Chondrocyte (in vitro differentiated cells): ENCODE results near the gene GNRH2. TPM values are rescaled to one million over a fixed set of nuclear protein-coding genes. Genes with fewer than 3 reads are reported as not detected.
A peak's percentile ranks its signal among the peaks of the same experiment; 100 is the strongest.

Experiments used
- DNase-seq: peaks from one replicate; pipeline ENCODE4 v3.0.0; 2021; ENCODE audit warnings: mixed read lengths, low spot score
- H3K27ac Mint-ChIP-seq: one replicate; pipeline ENCODE4 v1.8.0; 2021; ENCODE audit warnings: mild to moderate bottlenecking, moderate library complexity, mixed read lengths; ENCODE audit not compliant: unreplicated experiment
- H3K27me3 Mint-ChIP-seq: 2 replicates; pipeline ENCODE4 v1.8.0; 2021; ENCODE audit warnings: low read depth, mixed read lengths
- H3K36me3 Mint-ChIP-seq: 2 replicates; pipeline ENCODE4 v1.8.0; 2021; ENCODE audit warnings: low read depth, mixed read lengths
- H3K4me1 Mint-ChIP-seq: 2 replicates; pipeline ENCODE4 v1.8.0; 2021; ENCODE audit warnings: low read depth, mild to moderate bottlenecking, mixed read lengths
- H3K4me3 Mint-ChIP-seq: one replicate; pipeline ENCODE4 v1.8.0; 2021; ENCODE audit warnings: mild to moderate bottlenecking, moderate library complexity, mixed read lengths; ENCODE audit not compliant: unreplicated experiment
- H3K9me3 Mint-ChIP-seq: 2 replicates; pipeline ENCODE4 v1.8.0; 2021; ENCODE audit warnings: low read depth, mixed read lengths
- CTCF ChIP-seq: fragments of 200-600 bp; sonication (generic); IDR thresholded peaks from 2 replicates; pipeline ENCODE4 v1.5.0; 2021; ENCODE audit warnings: antibody characterized with exemption, mild to moderate bottlenecking, moderate library complexity
- total RNA-seq: library from RNA; stranded (reverse); gene quantifications from 3 replicates; pipeline ENCODE4 v1.2.1, GENCODE V29; 2021

Gene GNRH2
- total RNA-seq, 1 donor from 2014 or later = not detected

DNA sequence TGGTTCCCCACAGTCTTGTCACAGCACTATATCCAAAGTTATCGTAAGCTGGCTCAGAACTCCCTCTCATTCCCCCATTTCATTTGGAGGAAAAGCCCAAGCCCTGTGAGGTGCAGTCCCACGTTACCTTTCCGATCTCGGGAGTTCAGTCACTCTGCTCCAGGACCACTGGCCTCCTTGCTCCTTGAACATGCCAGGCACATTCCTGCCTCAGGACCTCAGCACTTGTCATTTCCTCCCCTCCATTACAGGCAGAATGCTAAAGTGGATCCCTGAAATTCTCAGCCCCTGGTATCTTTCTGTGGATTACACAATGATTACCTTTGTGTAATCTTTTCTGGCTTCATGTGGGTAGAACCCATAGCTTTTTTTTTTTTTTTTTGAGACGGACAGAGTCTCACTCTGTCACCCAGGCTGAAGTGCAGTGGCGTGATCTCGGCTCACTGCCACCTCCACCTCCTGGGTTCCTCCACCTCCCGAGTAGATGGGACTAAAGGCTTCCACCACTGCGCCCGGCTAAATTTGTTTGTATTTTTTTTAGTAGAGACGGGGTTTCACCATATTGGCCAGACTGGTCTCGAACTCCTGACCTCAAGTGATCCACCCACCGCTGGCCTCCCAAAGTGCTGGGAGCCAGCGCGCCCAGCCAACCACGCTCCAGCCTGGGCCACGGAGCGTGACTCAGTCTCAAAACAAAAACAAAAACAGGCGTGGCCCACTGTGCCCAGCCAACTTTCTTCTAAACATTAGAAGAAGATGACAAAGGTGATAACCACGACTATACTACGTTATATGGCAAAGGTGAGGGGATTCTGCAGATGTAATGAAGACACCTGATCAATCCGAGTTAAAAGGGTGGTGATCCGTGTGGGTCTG lies 24.0 kb downstream of the GNRH2 start:
- Mint-ChIP-seq H3K27ac (no peak overlapping the region), H3K9me3 (no peaks in the 10 kb centered on the region), H3K4me1 (peaks cover 6% of the 10 kb centered on the region), H3K4me3 (no peak overlapping the region), H3K27me3 (peaks cover 6% of the 10 kb centered on the region), H3K36me3 (no peaks in the 10 kb centered on the region)
- no peak for TF ChIP-seq CTCF
- DNase-seq = peak; percentile 39

DNA sequence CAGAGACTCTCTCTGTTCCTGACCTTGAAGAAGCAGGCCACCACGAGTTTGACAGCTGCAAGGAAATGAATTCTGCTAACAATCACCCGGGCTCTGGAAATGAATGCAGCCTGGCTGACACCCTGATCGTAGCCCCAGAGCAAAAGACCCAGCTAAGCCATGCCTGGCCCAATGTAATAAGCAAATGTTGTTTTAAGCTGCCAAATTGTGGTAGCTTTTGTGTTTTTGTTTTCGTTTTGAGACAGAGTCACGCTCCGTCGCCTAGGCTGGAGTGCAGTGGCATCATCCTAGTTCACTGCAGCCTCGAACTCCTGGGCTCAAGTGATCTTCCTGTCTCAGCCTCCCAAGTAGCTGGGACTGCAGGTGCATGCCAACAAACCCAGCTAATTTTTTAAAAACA lies 24.7 kb downstream of the GNRH2 start:
- no peak for TF ChIP-seq CTCF
- no peak overlapping the region for H3K27ac Mint-ChIP-seq
- peaks cover 9% of the 10 kb centered on the region for H3K27me3 Mint-ChIP-seq
- H3K9me3 Mint-ChIP-seq = no peaks in the 10 kb centered on the region
- DNase-seq = peak; percentile 6
- no peaks in the 10 kb centered on the region for H3K36me3 Mint-ChIP-seq
- H3K4me1 Mint-ChIP-seq = peaks cover 7% of the 10 kb centered on the region
- H3K4me3 Mint-ChIP-seq = no peak overlapping the region

DNA sequence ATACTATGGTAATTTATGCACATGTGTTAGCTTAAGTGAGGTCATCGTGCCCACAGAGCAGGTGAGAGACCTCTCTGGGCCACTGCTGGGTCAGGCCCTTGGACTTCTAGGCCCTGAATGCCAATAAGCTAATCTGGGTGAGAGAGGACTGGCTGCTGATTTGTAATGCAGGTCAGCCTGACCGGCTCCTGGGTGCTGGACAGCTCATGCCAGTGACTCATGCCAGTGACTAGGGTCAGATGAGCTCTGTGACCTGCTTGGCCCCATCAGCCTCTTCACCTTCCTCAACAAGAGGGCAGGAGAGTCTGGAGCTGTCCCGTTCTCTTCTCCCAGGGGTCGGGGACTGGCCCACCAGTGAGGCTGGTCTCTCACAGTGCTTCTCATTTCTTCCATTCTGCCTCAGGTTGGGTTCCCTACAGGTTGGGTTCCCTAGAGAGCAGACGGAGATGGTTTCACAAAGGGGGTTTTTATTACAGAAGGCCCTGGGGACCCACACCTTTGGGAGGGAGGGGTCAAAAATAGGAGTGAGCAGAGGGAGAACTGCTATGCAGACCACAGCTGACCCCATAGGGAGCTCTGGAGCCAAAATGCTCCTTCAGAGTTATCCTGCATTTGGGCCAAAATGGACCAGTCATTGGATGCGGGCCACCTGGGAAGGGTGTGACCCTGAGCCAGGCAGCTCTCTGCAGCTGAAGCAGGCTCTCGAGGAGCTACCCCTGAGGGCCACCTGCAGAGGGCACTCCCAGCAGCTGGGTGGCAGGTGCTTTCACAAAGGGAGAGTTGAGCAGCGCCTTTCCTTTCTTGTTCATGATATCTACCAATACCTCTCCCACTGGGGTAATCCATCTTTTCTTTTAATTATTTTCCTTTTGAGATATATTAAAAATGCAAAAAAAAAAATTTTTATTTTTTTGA lies 25.8 kb downstream of the GNRH2 start:
- peaks cover 7% of the 10 kb centered on the region for H3K4me1 Mint-ChIP-seq
- no peaks in the 10 kb centered on the region for H3K9me3 Mint-ChIP-seq
- no peaks in the 10 kb centered on the region for H3K36me3 Mint-ChIP-seq
- H3K27ac Mint-ChIP-seq = no peak overlapping the region
- TF ChIP-seq CTCF = no peak
- peaks cover 9% of the 10 kb centered on the region for H3K27me3 Mint-ChIP-seq
- peak; percentile 53 for DNase-seq
- H3K4me3 Mint-ChIP-seq = no peak overlapping the region

GRCh38 chr20:3070725-3071124 lies 27.3 kb downstream of the GNRH2 start:
- no peak for TF ChIP-seq CTCF
- Mint-ChIP-seq H3K36me3 (no peaks in the 10 kb centered on the region), H3K27me3 (peaks cover 8% of the 10 kb centered on the region), H3K4me1 (peaks cover 7% of the 10 kb centered on the region), H3K9me3 (no peaks in the 10 kb centered on the region), H3K4me3 (no peak overlapping the region), H3K27ac (no peak overlapping the region)
- DNase-seq = peak; percentile 24

DNA sequence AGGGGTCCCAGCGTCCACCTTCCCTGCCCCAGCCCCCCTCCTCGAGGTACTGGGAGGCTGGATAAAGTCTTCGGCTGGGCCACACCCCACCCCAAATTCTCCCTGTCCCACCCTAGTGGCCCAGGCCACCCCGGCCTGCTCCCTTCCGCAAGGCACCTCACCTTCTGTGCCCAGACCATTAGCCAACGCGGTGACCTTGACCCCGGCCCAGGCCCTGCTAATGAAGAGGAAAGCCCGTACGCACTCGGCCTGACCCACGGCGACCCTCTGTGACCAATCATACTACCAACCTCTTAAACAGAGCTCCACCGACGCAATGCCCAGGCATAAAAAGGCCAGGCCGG lies 27.8 kb downstream of the GNRH2 start:
- peak overlapping the region; percentile 9 for H3K4me3 Mint-ChIP-seq
- H3K36me3 Mint-ChIP-seq = no peaks in the 10 kb centered on the region
- no peak for DNase-seq
- peaks cover 7% of the 10 kb centered on the region for H3K4me1 Mint-ChIP-seq
- peaks cover 8% of the 10 kb centered on the region for H3K27me3 Mint-ChIP-seq
- no peaks in the 10 kb centered on the region for H3K9me3 Mint-ChIP-seq
- no peak for TF ChIP-seq CTCF
- H3K27ac Mint-ChIP-seq = no peak overlapping the region
